ENCODE measurements around the gene CHST7. TPM values are rescaled to one million over a fixed set of nuclear protein-coding genes. Genes with fewer than 3 reads are reported as not detected.

CHST7 gene
- total and polyA plus RNA-seq, 8 donors = 3.8 to 7.3 (median 5.1) TPM

DNA sequence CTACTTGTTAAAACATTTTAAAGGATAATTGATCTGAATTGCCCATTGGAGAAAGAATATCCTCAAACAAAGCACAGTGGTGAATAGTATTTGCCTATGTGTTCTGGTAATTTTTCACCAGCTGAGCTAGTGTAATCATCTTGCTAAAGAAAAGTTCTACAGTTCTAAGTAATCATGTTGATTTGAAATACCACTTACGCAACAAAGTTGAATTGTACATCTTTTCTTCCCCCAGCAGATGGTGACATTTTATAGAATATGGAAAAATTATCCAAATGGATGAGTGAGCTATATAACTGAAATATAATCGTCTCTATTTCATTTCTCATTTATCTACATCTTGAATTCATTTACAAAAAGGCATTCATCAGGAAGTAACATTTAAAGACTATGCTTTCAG lies 18.6 kb upstream of the CHST7 start:
- H3K4me1 ChIP-seq = no peaks in the 10 kb centered on the region
- TF ChIP-seq, protein P1, sequence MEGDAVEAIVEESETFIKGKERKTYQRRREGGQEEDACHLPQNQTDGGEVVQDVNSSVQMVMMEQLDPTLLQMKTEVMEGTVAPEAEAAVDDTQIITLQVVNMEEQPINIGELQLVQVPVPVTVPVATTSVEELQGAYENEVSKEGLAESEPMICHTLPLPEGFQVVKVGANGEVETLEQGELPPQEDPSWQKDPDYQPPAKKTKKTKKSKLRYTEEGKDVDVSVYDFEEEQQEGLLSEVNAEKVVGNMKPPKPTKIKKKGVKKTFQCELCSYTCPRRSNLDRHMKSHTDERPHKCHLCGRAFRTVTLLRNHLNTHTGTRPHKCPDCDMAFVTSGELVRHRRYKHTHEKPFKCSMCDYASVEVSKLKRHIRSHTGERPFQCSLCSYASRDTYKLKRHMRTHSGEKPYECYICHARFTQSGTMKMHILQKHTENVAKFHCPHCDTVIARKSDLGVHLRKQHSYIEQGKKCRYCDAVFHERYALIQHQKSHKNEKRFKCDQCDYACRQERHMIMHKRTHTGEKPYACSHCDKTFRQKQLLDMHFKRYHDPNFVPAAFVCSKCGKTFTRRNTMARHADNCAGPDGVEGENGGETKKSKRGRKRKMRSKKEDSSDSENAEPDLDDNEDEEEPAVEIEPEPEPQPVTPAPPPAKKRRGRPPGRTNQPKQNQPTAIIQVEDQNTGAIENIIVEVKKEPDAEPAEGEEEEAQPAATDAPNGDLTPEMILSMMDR (IDR thresholded peaks at IDR 0.05) = no peak
- H3K36me3 ChIP-seq = no peaks in the 10 kb centered on the region
- peak in 1 of 4 donors; percentile 20 for DNase-seq
- no peak overlapping the region for H3K4me3 ChIP-seq
- H3K9me3 ChIP-seq = no peaks in the 10 kb centered on the region
- peak overlapping the region in 1 of 2 donors; percentile 35 for H3K27ac ChIP-seq
- no peaks in the 10 kb centered on the region for H3K27me3 ChIP-seq
- intact Hi-C loops (cut with DNase I) = no loop called here
- peak; percentile 71 for ATAC-seq

DNA sequence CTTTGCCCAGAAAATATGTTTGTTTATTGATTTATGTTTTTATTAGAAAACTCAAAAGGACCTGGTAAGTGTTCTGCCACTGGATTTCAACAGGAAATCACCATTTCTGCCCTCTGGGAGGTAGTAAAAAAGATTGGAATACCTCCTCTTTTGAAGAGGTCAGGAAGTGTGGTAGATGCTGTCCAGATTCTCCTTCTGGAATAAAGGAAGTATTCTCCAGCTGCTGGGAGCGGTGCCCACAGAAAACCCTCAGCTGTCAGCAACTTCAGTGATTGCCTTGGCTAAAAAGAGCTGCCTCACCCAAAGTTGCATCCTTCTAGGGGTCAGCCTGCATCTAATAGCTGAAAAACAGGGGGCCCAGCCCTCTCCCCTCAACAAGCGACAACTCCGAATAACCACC lies 14.5 kb upstream of the CHST7 start:
- H3K27ac ChIP-seq = no peak overlapping the region
- H3K9me3 ChIP-seq = no peaks in the 10 kb centered on the region
- intact Hi-C loops (cut with DNase I) = no loop called here
- TF ChIP-seq, protein P1 (IDR thresholded peaks at IDR 0.05) = no peak
- H3K36me3 ChIP-seq = no peaks in the 10 kb centered on the region
- no peaks in the 10 kb centered on the region for H3K27me3 ChIP-seq
- H3K4me1 ChIP-seq = peaks cover 0 to 11% of the 10 kb centered on the region in 2 donors
- H3K4me3 ChIP-seq = no peak overlapping the region
- no peak for DNase-seq
- ATAC-seq = no peak

DNA sequence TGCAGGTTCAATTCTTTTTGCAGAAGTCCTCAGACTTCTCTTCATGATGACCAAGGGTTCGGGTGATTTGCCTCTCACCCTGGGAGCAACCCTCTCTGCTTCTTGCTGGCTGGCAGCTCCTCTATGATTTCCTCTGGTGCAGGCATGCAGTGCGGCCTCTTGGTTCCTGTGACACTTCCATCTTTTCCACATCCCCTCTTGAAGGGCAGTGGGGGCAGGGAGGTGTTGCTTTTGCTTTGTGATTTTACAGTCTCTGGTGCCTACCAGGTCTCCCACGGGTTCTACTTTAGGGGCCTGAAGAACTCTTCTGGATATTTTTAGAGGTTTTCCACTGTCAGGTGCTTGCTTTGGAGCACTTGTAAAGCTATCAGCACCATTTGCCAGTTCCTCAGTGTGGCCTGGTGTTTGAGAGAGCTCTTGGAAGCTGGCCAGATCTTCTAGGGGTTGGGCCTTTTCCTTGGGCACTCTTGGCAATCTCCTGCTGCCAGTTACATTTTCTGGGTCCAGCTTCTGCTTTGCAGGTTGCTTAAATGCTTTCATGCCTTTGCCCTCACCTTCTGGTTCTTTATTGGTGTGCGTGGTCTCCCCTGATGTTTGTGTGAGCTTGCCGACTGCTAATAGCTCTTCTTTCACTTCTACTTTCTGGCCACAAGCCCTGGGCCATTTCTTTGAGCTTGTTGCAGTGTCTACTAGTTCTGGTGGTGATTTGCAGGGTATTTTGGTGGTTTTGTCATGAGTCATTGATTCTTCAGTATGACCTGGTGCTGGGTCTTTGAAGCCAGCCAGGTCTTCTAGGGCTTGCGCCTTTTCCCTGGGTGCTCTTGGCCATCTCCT lies 11.5 kb upstream of the CHST7 start:
- DNase-seq (peak in 1 of 4 donors; percentile 55), ATAC-seq (peak; percentile 87)
- Histone ChIP-seq H3K4me1 (peaks cover 0 to 11% of the 10 kb centered on the region in 2 donors), H3K9me3 (no peaks in the 10 kb centered on the region), H3K27ac (peak overlapping the region; percentile 19 to 23), H3K4me3 (no peak overlapping the region), H3K27me3 (no peaks in the 10 kb centered on the region), H3K36me3 (no peaks in the 10 kb centered on the region)
- TF ChIP-seq, protein P1 (IDR thresholded peaks at IDR 0.05) = no peak
- intact Hi-C loops (cut with DNase I) = no loop called here

DNA sequence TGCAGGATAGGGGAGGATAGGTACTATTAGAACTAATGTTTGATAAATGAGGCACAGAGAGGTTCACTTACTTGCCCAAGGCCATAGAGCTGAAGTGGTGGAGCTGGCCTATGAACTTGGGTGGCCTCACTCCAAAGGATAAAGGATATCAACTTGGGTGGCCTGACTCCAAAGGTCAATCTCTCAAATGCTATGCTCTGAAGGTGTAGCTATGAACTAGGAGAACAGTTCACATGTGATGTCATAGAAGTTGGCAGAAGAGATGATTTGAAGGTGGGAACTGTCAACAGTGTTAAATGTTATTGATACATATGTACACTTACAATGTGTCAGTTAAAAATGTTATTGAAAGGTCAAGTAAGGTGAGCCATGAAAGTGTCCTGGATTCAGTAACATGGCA lies 6.2 kb upstream of the CHST7 start:
- Histone ChIP-seq H3K4me1 (peaks cover 0 to 3% of the 10 kb centered on the region in 2 donors), H3K27me3 (no peaks in the 10 kb centered on the region), H3K9me3 (no peaks in the 10 kb centered on the region), H3K4me3 (no peak overlapping the region), H3K27ac (no peak overlapping the region), H3K36me3 (no peaks in the 10 kb centered on the region)
- DNase-seq = no peak
- TF ChIP-seq, protein P1 (IDR thresholded peaks at IDR 0.05) = no peak
- ATAC-seq = no peak
- intact Hi-C loops (cut with DNase I) = no loop called here

DNA sequence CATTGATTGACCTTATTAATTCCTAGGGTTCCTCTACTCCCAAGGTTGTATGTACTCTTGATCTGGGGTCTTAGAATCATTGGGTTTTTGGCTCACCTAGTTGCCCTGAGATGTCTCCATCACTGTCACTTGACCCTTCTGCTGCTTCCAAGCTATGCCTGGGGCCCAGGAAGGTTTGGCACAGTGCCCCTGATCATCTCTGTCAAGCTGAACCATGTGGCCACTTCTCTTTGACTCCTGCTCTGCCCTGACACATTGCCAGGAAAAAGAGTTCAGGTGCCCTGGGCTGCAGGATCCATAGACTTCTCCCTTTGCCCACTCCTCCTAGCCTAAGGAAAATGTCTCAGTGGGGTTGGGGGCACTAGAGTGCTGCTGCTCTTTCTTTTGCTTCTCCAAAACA lies 3.9 kb upstream of the CHST7 start:
- peaks cover 0 to 4% of the 10 kb centered on the region in 2 donors for H3K27me3 ChIP-seq
- H3K4me3 ChIP-seq = no peak overlapping the region
- H3K4me1 ChIP-seq = peaks cover 0 to 2% of the 10 kb centered on the region in 2 donors
- TF ChIP-seq, protein P1 (IDR thresholded peaks at IDR 0.05) = no peak
- DNase-seq (no peak), ATAC-seq (no peak)
- no peaks in the 10 kb centered on the region for H3K36me3 ChIP-seq
- H3K27ac ChIP-seq = no peak overlapping the region
- H3K9me3 ChIP-seq = no peaks in the 10 kb centered on the region
- intact Hi-C loops (cut with DNase I) = no loop called here
